HG02759 (cell line): ENCODE data around the gene IL20RA.
"Not testable (repeated sequence)": the region's sequence is repeated elsewhere in the genome, so short reads cannot be mapped to it uniquely, and the experiment has no call there.

Experiments used
- ATAC-seq: cut with Tn5 transposase; IDR thresholded peaks from one replicate; pipeline ENCODE4 v1.9.1; 2021; ENCODE audit warnings: mild to moderate bottlenecking, moderate library complexity; ENCODE audit not compliant: unreplicated experiment

The IL20RA gene, protein sequence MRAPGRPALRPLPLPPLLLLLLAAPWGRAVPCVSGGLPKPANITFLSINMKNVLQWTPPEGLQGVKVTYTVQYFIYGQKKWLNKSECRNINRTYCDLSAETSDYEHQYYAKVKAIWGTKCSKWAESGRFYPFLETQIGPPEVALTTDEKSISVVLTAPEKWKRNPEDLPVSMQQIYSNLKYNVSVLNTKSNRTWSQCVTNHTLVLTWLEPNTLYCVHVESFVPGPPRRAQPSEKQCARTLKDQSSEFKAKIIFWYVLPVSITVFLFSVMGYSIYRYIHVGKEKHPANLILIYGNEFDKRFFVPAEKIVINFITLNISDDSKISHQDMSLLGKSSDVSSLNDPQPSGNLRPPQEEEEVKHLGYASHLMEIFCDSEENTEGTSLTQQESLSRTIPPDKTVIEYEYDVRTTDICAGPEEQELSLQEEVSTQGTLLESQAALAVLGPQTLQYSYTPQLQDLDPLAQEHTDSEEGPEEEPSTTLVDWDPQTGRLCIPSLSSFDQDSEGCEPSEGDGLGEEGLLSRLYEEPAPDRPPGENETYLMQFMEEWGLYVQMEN

DNA sequence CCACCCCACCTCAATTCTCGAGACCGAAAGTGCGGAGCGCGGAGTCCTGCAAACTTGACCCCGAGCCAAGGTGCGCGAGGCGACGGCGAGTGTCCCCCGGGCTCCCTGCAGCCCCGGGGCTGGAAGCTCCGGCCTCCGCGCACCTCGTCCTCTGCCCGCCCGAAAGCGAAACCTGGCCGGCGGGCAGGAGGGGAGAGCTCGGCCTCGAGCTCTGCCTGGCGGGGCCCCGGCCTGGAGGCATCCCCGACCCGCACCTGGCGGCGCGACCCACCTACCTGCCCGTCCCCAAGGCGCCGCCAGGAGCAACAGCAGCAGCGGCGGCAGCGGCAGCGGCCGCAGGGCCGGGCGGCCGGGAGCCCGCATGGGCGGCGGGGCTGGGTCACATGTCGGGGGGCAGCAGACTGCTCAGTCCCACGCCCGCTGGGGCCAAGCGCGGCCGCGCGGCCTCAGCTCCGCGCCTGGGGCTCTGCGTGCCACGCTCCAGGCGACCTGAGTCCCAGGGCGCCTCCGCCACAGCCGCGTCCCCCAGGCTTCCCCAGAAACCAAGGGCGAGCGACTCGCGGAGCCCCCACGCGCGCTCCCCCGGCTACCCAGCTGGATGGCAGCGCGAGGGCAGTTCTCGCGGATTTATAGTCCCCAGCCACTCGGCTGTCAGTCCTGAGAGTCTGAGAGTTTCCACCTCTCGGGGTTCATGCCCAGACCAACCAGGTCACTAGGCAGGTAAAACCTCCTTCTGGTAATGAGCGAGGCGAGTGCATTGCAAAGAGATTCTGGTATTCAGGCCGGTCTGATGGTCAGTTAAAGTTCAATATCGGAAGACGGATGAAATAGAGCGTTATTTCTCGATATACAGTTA lies at the start of gene IL20RA:
Gene IL20RA, minus strand, starts transcription at position 600 of the 856 bp plus-strand sequence. Its CDS starts 237 bp downstream, at position 363.
- peak; percentile 59 for ATAC-seq

DNA sequence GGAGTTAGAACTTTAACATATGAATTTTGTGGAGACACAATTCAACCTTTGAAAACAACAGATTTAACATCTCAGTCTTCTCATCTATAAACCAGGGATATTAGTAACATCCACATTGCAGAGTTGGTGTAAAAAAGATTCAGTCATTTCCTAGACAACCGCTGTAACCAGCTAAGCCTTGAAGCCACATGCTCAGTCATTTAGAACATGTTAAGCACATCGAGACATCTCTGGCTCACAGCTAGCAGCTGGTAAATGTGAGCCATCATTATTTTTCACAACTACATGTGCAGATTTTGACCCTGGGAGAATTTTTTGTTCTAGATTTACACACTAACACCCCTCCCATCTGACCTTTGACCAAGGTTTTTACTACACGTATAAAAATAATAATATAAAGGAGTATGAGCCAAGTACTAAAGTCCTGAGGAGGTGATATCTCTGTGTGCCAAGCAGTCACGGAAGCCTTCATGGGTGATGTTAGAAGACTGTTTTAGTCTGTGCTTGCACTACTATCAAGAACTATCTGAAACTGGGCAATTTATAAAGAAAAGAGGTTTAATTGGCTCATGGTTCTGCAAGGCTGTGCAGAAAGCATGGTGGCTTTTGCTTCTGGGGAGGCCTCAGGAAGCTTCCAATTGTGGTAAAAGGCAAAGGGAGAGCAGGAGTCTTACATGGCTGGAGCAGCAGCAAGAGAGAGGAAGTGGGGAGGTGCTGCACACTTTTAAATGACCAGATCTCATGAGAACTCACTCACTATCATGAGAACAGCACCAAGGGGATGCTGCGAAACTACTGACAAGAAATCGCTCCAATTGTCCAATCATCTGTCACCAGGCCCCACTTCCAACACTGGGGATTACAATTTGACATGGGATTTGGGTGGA lies 48.7 kb upstream of the IL20RA start:
- ATAC-seq = no peak

DNA sequence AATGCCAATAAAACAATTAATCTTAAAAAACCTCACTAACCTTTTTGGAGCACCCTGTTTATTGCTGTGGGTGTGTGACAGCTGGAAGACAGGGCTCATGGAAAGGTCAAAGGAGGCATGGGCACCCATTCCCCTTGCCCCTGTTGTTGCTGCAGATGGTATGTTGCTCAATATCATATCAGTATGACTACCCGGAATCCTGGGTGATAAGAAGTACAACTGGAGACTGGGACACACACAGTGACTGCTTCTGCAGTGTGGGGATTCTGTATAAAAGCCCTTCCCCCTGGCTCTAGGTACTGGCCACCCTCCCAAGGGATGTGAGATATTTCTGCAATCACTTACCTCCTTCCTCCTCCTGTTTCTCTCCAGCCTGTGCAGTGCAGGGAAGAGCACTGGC lies 47.3 kb upstream of the IL20RA start:
- ATAC-seq = no peak

DNA sequence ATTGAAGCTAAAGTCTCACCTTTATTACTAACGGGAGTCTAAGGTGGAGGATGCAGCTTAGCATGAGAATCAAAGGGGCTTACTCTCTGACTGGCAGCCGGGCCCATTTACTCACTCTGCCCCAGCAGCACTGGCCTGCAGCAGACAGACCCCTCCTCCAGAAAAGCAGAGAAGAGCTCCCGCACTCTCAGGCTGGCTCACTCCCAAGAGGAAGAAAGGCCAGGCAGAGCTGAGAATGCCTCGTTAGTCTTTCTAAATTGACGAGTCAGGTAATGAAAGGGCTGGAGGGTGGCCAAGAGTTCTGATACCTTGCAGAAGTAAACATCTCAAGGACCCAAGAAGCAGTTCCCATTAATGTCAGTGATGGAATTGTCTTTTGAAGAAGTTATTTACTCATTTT lies 44.5 kb upstream of the IL20RA start:
- ATAC-seq = no peak

DNA sequence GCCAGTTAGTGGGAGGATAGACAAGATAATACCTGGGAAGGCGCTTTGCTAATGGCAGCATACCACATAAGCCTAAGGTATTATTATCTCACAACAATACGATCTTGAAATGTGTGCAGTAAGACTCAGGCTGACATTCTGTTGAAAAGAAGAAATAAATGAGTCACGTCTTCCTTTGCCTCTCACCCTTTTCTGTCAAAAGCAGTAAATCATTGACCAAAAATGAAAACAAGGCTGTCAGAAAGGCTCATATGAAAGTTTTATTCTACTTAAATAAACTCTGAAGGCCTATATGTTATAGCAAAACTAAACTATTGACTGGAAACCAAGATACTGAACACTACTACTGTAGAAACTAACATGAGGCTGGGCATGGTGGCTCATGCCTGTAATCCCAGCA lies 43.1 kb upstream of the IL20RA start:
- peak; percentile 63 for ATAC-seq

DNA sequence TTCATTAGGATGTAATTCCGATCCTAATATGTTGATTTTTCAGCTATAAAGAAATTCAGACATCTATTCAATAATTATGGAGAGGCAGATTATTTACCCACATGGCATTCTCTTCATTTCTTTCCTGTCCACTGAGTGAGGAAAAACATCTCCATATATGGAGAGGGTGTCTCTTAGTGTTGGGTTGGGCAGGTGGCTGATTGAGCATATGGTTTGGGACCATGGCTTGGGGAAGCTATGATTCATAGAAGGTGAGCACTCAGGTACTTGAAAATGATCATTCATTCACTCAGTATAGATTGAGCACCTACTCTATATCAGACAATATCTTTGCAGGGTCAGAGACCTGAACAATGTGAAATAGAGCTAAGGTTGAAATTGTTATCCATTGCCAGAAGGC lies 41.3 kb upstream of the IL20RA start:
- no peak for ATAC-seq

DNA sequence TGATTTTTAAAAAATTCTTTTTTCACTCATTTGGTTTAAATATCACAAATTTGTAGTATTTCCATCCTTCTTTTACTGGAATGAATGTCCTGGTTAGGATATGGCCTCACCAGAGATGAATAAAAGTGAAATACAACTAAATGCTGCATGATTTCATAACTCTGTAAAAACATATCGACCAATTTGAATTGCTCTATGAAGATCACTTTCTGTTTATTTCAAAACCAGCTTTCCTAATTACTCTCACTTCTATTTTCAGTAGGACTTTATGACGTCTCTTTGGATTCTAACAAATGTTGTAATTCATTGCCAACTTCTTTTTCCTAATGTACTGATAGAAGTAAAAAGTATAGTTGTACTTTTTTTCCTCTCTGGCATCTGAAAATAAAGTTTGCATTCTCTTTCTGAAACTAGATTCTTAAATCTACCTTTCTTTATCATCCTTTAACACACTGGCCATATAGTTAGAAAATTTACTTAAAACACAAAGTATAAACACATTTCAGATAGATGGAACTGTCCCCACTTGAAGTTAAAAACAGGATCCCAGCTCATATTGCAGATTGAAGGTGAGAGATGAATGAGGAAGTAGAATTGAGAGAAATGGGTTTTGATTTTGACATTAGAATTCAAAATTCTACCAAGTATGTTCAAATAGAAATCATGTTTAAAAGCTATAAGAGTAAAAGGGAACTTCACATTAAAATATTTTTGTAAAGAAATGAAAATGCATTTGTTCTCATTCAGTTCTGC lies 40.3 kb upstream of the IL20RA start:
- no peak for ATAC-seq

DNA sequence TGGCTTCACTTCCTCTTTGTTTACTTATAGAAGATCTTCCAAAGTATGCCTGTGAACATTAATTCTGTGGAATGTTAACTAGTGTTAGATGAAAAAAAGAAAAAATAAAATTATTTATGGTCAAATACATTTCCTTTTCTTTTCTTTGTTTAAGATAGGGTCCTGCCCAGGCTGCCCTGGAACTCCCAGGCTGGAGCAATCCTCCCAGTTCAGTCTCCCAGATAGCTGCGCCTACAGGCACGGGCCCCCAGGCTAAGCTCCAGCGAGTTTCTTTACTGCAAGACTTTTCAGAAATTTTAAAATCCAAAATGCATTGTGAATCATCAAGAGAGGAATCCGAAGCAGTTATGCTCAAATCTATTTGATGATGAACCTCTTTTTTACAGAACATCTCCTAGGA lies 39.3 kb upstream of the IL20RA start:
- no peak for ATAC-seq

DNA sequence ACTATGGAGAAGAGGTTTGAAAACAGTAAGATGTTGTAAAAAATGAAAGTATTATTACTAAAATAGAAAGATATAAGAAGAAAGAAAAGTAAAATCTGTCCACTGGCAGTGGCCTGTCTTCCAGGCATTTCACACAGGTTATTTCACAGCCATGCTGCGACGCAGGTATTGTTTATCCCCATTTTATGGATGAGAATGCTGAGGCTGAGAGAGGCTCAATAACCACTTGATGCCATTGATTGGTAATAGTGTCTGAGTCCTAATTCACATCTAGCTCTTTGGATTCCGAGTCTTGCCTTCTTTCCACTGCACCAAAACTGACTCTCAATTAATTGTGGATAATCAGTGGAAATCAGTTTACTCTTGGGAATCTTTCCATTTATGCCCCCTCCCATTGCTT lies 37.2 kb upstream of the IL20RA start:
- ATAC-seq = no peak

DNA sequence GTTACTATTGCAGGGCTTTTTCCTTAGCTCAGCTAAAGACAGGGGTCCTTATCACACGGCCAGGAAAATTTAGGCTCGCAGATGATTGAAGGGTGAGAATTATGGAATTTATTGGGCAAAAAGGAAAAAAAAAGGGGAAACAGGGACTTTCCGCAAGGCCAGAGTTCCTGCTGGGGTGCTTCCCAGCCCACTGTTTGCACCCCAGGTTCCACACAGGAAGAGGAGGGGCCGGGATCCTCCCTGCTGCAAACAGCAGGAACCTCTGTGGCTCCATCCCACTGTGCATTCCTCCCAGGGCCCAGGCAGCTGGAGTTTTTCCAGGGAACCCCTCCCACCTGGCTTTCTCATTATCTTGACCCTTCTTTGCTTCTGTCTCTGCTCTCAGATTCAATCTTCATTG lies 35.9 kb upstream of the IL20RA start:
- no peak for ATAC-seq

DNA sequence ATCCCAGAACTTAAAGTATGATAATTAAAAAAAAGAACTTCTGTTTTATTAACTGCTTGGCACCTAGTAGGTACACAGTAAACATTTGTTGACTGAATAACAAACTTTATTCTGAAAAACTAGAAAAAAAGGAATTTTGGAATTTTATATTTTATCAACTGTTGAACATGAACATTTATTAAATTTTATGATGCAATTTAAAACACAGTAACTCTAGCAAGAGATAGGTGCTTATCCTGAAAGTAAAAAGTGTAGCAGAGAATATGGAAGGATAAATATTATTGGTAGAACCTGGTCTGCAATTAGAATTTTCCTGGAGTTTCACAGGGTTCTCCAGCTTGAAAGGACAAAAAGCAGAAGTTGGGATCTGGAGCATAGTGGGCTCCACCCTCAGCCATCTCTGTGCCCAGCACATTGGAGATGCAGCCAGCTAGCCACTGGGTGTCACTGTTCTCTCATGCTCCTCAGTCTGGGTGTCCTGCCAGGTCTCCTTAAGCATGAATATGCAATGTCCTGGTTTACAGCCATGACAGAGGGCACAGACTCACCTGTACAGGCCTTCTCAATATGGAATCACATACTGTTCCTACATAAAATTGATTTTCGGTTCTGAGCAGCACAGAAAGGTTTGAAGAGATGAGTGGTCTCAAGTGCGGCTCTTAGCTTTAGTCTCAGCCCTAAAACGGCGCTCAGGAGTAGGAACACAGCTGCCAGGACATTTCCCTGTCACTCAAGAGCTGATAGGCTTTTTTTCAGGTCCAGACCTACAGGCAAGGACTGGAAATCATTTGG lies 31.7 kb upstream of the IL20RA start:
- peak; percentile 100 for ATAC-seq

DNA sequence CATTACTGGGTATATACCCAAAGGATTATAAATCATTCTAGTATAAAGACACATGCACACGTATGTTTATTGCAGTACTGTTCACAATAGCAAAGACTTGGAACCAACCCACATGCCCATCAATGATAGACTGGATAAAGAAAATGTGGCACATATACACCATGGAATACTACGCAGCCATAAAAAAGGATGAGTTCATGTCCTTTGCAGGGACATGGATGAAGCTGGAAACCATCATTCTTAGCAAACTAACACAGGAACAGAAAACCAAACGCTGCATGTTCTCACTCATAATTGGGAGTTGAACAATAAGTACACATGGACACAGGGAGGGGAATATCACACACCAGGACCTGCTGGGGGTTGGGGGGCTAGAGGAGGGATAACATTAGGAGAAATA lies 31.0 kb upstream of the IL20RA start:
- ATAC-seq = not testable (repeated sequence)

DNA sequence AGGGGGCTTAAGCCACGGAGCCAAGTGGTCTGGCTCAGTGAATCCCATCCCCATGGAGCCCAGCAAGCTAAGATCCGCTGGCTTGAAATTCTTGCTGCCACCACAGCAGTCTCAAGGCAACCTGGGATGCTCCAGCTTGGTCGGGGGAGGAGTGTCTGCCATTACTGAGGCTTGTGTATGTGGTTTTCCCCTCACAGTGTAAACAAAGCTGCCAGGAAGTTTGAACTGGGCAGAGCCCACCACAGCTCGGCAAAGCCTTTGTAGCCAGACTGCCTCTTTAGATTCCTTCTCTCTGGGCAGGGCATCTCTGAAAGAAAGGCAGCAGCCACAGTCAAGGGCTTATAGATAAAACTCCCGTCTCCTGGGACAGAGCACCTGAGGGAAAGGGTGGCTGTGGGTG lies 25.5 kb upstream of the IL20RA start:
- ATAC-seq = no peak

DNA sequence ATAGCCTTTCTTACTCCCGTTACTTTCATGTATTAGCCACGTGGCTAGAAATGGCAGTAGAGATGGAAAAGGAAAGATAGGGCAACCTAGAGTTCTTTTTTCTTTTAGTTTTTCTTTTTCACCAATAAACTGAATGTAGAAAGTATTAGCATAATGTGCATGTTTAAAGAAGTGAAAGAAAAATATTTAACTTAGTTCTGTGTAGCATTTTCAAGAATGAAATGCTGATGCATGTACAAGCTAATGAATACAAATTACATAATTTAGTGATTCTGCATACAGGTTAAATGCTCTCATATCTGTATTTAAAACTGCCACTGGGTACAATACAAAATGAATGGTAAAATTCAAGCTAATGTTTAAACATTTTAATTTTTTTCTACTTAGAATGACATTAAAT lies 22.6 kb upstream of the IL20RA start:
- no peak for ATAC-seq

DNA sequence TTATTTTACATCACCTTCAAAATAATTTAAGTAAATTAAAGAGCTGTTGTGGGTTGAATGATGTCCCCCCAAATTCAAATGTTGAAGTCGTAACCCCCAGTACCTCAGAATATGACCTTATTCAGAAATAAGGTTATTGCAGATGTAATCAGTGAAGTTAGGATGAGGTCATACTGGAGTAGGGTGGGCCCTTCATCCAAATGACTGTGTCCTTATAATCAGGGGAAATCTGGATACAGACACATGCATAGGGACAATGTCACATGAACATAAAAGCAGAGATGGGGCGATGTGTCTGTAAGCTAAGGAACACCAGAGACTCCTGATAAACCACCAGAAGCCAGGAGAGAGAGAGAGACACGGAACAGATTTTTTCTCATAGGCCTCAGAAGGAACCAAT lies 13.3 kb upstream of the IL20RA start:
- ATAC-seq = no peak

DNA sequence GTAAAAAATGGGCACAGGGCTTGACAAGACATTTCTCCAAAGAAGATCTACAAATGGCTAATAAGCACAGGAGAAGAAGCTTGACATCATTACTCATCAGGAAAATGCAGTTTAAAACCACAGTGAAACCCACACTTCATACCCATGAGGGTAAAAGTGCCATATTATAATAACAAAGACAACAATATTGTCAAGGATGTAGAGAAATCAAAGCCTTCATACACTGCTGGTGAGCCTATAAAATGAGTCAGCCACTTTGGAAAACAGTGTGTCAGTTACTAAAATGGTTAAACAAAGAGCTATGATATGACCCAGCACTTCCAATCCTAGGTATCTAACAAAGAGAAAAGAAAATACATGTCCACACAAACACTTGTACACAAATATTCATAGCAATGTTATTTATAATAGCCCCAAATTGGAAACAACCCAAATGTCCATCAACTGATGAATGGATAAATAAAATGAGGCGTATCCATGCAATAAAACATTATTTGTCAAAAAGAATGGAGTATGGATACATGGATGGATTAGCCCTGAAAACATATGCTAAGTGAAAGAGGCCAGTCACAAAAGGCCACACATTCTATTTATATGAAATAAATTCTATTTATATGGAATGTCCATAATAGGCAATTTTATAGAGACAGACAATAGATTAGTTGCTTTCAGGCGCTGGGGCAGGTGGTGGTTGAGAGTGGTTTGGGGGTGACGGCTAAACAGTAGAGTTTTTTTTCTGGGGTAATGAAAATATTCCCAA lies 11.5 kb upstream of the IL20RA start:
- ATAC-seq = no peak

DNA sequence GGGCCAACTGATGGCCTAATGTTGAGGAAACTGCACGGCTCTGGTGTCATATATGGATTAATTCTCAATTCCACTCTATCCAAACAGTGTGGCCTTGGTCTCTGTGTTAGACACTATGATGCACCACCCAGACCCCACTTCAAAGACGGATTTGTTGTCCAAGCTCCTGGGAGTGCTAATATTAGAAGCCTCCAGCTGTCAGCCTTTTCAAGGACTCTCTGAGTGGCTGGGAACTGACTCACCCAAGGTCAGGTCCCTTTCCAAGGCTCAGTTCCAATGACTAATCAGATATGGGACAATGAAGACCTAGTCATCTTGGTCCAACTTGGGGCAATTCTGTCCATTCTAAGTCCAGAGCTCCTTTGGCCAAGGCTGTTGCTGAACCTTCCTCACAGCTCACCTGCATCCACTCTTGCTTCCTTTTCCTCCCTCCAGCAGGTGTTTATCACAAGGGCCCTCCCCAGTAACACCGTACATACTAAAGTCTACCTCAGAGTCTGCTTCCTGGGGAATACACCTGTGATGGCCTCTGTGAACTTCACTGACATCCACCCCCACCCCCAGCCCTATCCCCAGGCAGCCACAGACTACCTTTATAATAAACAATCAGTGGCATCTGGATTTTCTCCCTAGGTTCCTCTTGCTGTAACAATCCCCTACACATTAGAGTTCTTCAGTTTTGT lies 7.2 kb upstream of the IL20RA start:
- ATAC-seq = no peak

DNA sequence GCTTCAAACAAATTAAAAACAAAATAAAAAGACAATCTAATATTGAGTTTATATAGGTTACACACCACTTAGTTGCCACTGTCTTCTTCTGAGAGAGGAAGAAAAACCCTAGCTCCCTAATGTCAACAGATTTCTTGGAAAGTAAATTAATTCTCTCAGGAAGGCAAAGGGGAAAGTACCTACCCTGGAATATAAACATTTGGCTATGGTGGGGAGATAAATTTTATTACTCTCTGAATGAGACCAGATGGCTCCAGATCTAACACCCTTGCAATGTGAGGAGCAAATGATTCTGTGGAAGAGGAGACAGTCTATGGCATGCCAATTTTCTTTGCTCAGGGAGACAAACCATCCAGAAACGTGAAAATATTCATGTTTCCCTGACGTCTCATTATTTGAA lies 4.3 kb upstream of the IL20RA start:
- ATAC-seq = no peak
